A673 (cell line): ENCODE data around the gene JARID2.

Source experiments
- EZH2 ChIP-seq: fragments of 200-600 bp; sonication (generic); IDR thresholded peaks from 2 replicates; pipeline ENCODE4 v1.6.1; 2017; ENCODE audit warnings: borderline replicate concordance, low read depth, mild to moderate bottlenecking, mixed read lengths, antibody characterized with exemption, low read length; ENCODE audit not compliant: poor library complexity, severe bottlenecking
- TF ChIP-seq, protein P1 (sequence below): fragments of 300-800, 200-600 bp; sonication (generic); conservative IDR thresholded peaks from 2 replicates; pipeline ENCODE4 v1.5.1; 2017; ENCODE audit warnings: low read depth, mild to moderate bottlenecking, antibody characterized with exemption, low read length, moderate library complexity, mixed read lengths

GRCh38 chr6:15484140-15484539 is 238.3 kb downstream of the JARID2 start:
- TF ChIP-seq, protein P1, sequence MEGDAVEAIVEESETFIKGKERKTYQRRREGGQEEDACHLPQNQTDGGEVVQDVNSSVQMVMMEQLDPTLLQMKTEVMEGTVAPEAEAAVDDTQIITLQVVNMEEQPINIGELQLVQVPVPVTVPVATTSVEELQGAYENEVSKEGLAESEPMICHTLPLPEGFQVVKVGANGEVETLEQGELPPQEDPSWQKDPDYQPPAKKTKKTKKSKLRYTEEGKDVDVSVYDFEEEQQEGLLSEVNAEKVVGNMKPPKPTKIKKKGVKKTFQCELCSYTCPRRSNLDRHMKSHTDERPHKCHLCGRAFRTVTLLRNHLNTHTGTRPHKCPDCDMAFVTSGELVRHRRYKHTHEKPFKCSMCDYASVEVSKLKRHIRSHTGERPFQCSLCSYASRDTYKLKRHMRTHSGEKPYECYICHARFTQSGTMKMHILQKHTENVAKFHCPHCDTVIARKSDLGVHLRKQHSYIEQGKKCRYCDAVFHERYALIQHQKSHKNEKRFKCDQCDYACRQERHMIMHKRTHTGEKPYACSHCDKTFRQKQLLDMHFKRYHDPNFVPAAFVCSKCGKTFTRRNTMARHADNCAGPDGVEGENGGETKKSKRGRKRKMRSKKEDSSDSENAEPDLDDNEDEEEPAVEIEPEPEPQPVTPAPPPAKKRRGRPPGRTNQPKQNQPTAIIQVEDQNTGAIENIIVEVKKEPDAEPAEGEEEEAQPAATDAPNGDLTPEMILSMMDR, result no peak
- TF ChIP-seq EZH2, result no peak
